Chondrocyte (in vitro differentiated cells): ENCODE measurements around the gene RTL10. TPM values are rescaled to one million over a fixed set of nuclear protein-coding genes. Genes with fewer than 3 reads are reported as not detected.
A peak's percentile ranks its signal among the peaks of the same experiment; 100 is the strongest.

Source experiments
- DNase-seq: peaks from one replicate; pipeline ENCODE4 v3.0.0; 2021; ENCODE audit warnings: mixed read lengths, low spot score
- H3K27ac Mint-ChIP-seq: one replicate; pipeline ENCODE4 v1.8.0; 2021; ENCODE audit warnings: mild to moderate bottlenecking, moderate library complexity, mixed read lengths; ENCODE audit not compliant: unreplicated experiment
- H3K27me3 Mint-ChIP-seq: 2 replicates; pipeline ENCODE4 v1.8.0; 2021; ENCODE audit warnings: low read depth, mixed read lengths
- H3K36me3 Mint-ChIP-seq: 2 replicates; pipeline ENCODE4 v1.8.0; 2021; ENCODE audit warnings: low read depth, mixed read lengths
- H3K4me1 Mint-ChIP-seq: 2 replicates; pipeline ENCODE4 v1.8.0; 2021; ENCODE audit warnings: low read depth, mild to moderate bottlenecking, mixed read lengths
- H3K4me3 Mint-ChIP-seq: one replicate; pipeline ENCODE4 v1.8.0; 2021; ENCODE audit warnings: mild to moderate bottlenecking, moderate library complexity, mixed read lengths; ENCODE audit not compliant: unreplicated experiment
- H3K9me3 Mint-ChIP-seq: 2 replicates; pipeline ENCODE4 v1.8.0; 2021; ENCODE audit warnings: low read depth, mixed read lengths
- total RNA-seq: library from RNA; stranded (reverse); gene quantifications from 3 replicates; pipeline ENCODE4 v1.2.1, GENCODE V29; 2021
- TF ChIP-seq, protein P1 (sequence below): fragments of 200-600 bp; sonication (generic); IDR thresholded peaks from 2 replicates; pipeline ENCODE4 v1.5.0; 2021; ENCODE audit warnings: antibody characterized with exemption, mild to moderate bottlenecking, moderate library complexity

Gene RTL10
- total RNA-seq, 1 donor from 2014 or later: 15.6 TPM

DNA sequence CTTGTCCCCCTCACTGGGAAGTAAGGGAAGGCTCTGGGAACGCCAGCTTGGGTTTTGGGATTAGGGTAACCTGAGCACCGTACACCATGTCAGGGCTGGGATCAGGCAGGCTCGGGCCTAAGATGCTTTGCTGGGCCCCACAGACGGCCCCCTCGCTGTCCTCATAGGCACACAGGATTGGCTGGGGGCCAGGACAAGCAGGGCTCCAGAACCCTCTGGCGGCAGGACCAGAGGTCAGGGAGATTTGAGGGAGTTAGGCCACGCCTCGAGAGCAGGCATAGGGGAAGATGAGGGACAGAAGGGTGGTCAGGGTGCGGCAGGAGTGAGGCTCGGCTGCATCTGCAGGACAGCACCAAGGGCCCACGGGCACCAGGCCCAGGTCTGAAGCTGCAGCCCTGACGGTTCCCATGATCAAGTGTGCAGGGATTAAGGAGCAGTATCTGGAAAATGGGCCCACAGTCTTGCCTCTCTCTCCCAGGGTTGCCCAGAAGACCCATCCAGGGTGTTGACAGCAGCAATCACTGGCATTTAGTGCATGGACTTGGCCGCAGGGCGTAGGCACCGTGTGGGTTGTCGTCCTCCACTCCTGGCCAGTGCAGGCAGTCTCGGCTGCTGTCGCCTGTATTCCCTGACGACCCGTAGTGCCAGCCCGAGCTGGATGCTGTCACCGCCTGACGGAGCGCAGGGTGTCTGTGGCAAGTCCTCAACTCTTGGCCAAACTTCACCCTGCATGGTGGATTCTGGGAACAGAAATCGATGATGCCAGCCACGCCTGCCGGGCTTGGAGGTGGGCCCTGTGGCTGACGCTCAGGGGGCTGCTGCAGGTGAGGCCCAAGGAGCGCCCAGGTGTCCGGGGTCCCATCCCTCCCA is 15.7 kb upstream of the RTL10 start:
- H3K4me3 Mint-ChIP-seq: no peak overlapping the region
- no peaks in the 10 kb centered on the region for H3K36me3 Mint-ChIP-seq
- no peaks in the 10 kb centered on the region for H3K27me3 Mint-ChIP-seq

DNA sequence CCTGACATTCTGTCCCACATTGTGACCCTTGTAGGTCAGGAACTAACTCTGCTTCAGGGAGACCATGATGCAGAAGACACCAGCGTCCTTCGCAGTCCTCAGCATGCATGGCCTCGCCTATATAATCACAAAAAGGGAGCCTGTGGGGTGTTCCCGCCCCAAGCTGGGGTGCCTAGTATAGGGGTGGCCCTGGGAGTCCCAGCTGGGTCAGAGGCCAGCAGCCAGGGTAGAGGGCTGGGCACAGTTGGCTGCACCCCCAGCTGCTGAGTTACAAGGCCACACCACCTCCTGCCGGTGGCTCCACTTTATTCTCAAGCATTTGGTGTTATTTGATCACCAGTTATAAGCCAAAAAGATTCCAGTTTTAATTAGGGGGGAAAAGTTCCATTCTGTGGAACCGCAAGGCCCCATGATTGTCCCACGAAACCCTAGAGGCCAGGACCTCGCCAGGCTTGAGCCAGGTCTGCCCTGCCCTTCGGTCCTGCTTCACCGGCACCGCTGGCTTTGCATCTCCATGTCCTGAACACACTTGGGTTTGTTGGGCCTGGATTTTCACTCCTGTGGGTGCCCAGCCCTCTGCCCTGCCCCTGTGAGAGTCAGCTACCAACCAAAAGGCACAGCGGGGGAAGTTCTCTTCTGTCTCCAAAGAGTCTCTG is 15.0 kb upstream of the RTL10 start:
- Mint-ChIP-seq H3K9me3 (no peaks in the 10 kb centered on the region), H3K27me3 (no peaks in the 10 kb centered on the region), H3K36me3 (no peaks in the 10 kb centered on the region), H3K4me3 (no peak overlapping the region), H3K4me1 (peaks cover 14% of the 10 kb centered on the region), H3K27ac (no peak overlapping the region)
- peak; percentile 49 for DNase-seq
- TF ChIP-seq, protein P1, sequence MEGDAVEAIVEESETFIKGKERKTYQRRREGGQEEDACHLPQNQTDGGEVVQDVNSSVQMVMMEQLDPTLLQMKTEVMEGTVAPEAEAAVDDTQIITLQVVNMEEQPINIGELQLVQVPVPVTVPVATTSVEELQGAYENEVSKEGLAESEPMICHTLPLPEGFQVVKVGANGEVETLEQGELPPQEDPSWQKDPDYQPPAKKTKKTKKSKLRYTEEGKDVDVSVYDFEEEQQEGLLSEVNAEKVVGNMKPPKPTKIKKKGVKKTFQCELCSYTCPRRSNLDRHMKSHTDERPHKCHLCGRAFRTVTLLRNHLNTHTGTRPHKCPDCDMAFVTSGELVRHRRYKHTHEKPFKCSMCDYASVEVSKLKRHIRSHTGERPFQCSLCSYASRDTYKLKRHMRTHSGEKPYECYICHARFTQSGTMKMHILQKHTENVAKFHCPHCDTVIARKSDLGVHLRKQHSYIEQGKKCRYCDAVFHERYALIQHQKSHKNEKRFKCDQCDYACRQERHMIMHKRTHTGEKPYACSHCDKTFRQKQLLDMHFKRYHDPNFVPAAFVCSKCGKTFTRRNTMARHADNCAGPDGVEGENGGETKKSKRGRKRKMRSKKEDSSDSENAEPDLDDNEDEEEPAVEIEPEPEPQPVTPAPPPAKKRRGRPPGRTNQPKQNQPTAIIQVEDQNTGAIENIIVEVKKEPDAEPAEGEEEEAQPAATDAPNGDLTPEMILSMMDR: no peak

More for the DNA sequence above, 15.7 kb upstream of the RTL10 start:
- TF ChIP-seq, protein P1: no peak
- Mint-ChIP-seq H3K4me1 (peaks cover 9% of the 10 kb centered on the region), H3K9me3 (no peaks in the 10 kb centered on the region), H3K27ac (no peak overlapping the region)
- DNase-seq: peak; percentile 90

DNA sequence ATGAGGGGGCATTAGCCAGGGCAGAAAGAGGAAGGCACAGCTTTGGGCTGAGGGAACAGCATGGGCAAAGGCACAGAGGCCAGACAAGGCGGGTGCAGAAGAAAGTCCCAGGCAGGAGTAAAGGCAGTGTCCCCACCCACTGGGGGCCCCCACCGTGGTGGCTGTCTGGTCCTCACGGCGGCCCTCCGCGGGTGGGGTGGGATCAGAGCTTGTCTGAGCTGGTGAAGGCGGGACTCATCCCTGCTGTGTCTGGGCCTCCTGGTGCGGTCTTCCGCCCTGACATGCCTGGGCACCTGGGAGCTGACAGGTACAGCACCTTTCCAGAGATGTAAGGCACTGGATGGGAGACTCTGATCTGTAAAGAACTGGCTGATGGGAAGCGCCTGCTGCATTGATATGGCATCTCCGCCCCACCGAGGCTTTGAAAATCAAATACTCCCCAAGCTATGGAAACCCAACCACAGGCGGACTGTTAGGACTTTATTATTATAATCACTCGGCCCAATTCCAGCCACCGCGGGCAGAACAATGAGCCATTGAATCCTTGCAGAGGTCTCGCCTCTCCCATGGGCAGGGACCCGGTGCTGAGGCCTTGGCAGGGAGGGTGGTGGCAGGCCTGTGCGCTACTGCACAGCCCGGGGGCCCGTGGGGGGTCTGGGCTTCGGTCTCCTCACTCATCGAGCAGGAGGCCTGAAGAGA is 14.2 kb upstream of the RTL10 start:
- TF ChIP-seq, protein P1: no peak
- Mint-ChIP-seq H3K27me3 (no peaks in the 10 kb centered on the region), H3K4me1 (peaks cover 15% of the 10 kb centered on the region), H3K4me3 (no peak overlapping the region), H3K9me3 (no peaks in the 10 kb centered on the region), H3K27ac (no peak overlapping the region), H3K36me3 (no peaks in the 10 kb centered on the region)
- DNase-seq: peak; percentile 91

DNA sequence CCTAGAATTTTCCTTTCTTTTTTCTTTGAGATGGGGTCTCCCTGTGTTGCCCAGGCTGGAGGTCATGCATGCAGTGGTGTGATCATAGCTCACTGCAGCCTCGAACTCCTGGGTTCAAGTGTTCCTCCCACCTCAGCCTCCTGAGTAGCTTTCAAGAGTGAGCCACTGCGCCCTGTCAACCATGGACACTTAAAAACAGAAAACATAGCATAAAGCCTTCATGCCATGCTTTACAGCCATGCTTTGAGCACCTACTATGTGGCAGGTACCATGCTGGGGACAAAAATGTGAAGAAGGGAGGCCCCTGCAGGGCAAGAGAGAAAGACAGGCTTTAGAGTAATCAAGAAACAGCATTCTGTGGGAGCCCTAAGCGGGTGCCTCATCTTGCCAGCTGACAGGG is 13.7 kb upstream of the RTL10 start:
- Mint-ChIP-seq H3K27me3 (no peaks in the 10 kb centered on the region), H3K9me3 (no peaks in the 10 kb centered on the region), H3K4me3 (no peak overlapping the region), H3K36me3 (no peaks in the 10 kb centered on the region), H3K27ac (no peak overlapping the region), H3K4me1 (peaks cover 15% of the 10 kb centered on the region)
- TF ChIP-seq, protein P1: no peak
- DNase-seq: no peak

DNA sequence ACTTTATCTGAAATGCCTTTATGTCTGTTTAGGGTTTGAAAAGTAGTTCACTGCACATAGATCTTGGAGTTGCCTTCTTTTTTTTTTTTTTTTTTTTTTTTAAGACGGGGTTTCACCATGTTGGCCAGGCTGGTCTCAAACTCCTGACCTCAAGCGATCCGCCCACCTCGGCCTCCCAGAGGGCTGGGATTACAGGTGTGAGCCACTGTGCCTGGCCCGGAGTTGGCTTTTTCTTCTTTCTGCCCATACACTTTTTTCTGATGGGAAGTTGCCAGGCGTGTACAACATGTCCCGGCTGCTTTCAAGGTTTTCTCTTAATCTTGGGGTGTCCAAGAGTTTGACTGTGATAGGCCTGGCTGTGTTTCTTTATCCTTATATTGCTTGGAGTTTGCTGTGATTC is 12.9 kb upstream of the RTL10 start:
- Mint-ChIP-seq H3K27me3 (no peaks in the 10 kb centered on the region), H3K4me1 (peaks cover 15% of the 10 kb centered on the region), H3K9me3 (no peaks in the 10 kb centered on the region), H3K36me3 (no peaks in the 10 kb centered on the region), H3K4me3 (no peak overlapping the region), H3K27ac (no peak overlapping the region)
- TF ChIP-seq, protein P1: no peak
- no peak for DNase-seq
